DND-41 (cell line): Measurements from ENCODE around the gene PDLIM5.

Experiments used
- CTCF ChIP-seq: IDR thresholded peaks from 2 replicates; pipeline ENCODE4 v1.5.1; 2012; ENCODE audit warnings: borderline replicate concordance, low read length, moderate library complexity, mild to moderate bottlenecking; ENCODE audit not compliant: poor library complexity, severe bottlenecking; ENCODE audit errors: extremely low read depth
- EZH2 ChIP-seq: IDR thresholded peaks from 3 replicates; pipeline ENCODE4 v1.6.1; 2012; ENCODE audit warnings: borderline replicate concordance, low read depth, mild to moderate bottlenecking, moderate library complexity, low read length, inconsistent platforms; ENCODE audit not compliant: severe bottlenecking

- TF ChIP-seq CTCF, result no peak
- TF ChIP-seq EZH2, result no peak
Measured at GRCh38 chr4:94528792-94529451, 77.2 kb downstream of the PDLIM5 start.
